DOHH2 (cell line): ENCODE data around the gene IL20RB.

Experiments used
- CTCF ChIP-seq: fragments of 200-600 bp; sonication (generic); IDR thresholded peaks from one replicate; pipeline ENCODE4 v1.5.1; 2014; ENCODE audit warnings: antibody characterized with exemption, mild to moderate bottlenecking, low read depth, low read length; ENCODE audit not compliant: poor library complexity, severe bottlenecking
- EZH2phosphoT487 ChIP-seq: fragments of 200-600 bp; sonication (generic); IDR thresholded peaks from 2 replicates; pipeline ENCODE4 v1.6.1; 2017; ENCODE audit warnings: borderline replicate concordance, mild to moderate bottlenecking, antibody characterized with exemption, low read length, moderate library complexity, mixed read lengths

- no peak for TF ChIP-seq CTCF
- TF ChIP-seq EZH2phosphoT487: no peak
These were observed 21.9 kb downstream of the IL20RB start for GRCh38 chr3:136979684-136980083.
